Ascending aorta (tissue), 2 donors: ENCODE results near the gene GSTA2. TPM values are rescaled to one million over a fixed set of nuclear protein-coding genes. Genes with fewer than 3 reads are reported as not detected.

Experiments
- DNase-seq, 2 donors: peaks; one replicate each; pipeline ENCODE4 v3.0.0-alpha.2; 2019; ENCODE audit warnings: low spot score in 2 of 2
- H3K27ac ChIP-seq, 2 donors: fragments of 200-600 bp; sonication (generic); one replicate each; pipeline ENCODE4 v1.5.1; 2016 to 2017; ENCODE audit warnings: mild to moderate bottlenecking in 1 of 2
- H3K27me3 ChIP-seq: fragments of 200-600 bp; sonication (generic); one replicate; pipeline ENCODE4 v1.5.1; 2017
- H3K36me3 ChIP-seq, 2 donors: fragments of 200-600 bp; sonication (generic); one replicate each; pipeline ENCODE4 v1.5.1; 2016
- H3K4me1 ChIP-seq, 2 donors: fragments of 200-600 bp; sonication (generic); one replicate each; pipeline ENCODE4 v1.5.1; 2016 to 2017; ENCODE audit warnings: mild to moderate bottlenecking in 1 of 2
- H3K4me3 ChIP-seq, 2 donors: fragments of 200-600 bp; sonication (generic); one replicate each; pipeline ENCODE4 v1.5.1; 2016 to 2017; ENCODE audit warnings: mild to moderate bottlenecking in 1 of 2
- H3K9me3 ChIP-seq, 2 donors: fragments of 200-600 bp; sonication (generic); one replicate each; pipeline ENCODE4 v1.5.1; 2016
- CTCF ChIP-seq, 3 experiments: fragments of 200-600 bp in 2 of 3; fragments of 450-650 bp in 1 of 3; sonication (generic) in 2 of 3; IDR thresholded peaks; one replicate each; pipeline ENCODE4 v1.5.1; 2016 to 2019; ENCODE audit warnings: antibody characterized with exemption in 3 of 3, mild to moderate bottlenecking in 1 of 3, moderate library complexity in 1 of 3
- intact Hi-C: fragments of 100-400 bp; cut with DNase I; formaldehyde crosslinking; loops from one replicate; pipeline ENCODE4 v1.15.1; 2023
- total RNA-seq: library from RNA; depleted of rRNA; stranded (reverse); fragments of >200 nt; gene quantifications from one replicate; pipeline ENCODE4 v1.1.0, GENCODE V29; 2016

Gene GSTA2
- total RNA-seq, 1 donor from 2014 or later, result not detected

- intact Hi-C loops, result no loop called here
- H3K4me3 ChIP-seq, result no peak overlapping the region
- no peak for DNase-seq
- H3K27ac ChIP-seq, result no peak overlapping the region
- H3K4me1 ChIP-seq, result no peaks in the 10 kb centered on the region
- H3K27me3 ChIP-seq, result no peaks in the 10 kb centered on the region
- H3K36me3 ChIP-seq, result no peaks in the 10 kb centered on the region
- H3K9me3 ChIP-seq, result no peaks in the 10 kb centered on the region
- TF ChIP-seq CTCF (IDR thresholded peaks at IDR 0.05), result no peak
Observed at GRCh38 chr6:52741872-52742271, 21.4 kb downstream of the GSTA2 start.

- H3K36me3 ChIP-seq, result no peaks in the 10 kb centered on the region
- intact Hi-C loops, result no loop called here
- TF ChIP-seq CTCF (IDR thresholded peaks at IDR 0.05), result no peak
- H3K4me3 ChIP-seq, result no peak overlapping the region
- H3K9me3 ChIP-seq, result no peaks in the 10 kb centered on the region
- H3K27me3 ChIP-seq, result no peaks in the 10 kb centered on the region
- no peak for DNase-seq
- H3K27ac ChIP-seq, result no peak overlapping the region
- no peaks in the 10 kb centered on the region for H3K4me1 ChIP-seq
Observed at GRCh38 chr6:52739627-52740026, 23.6 kb downstream of the GSTA2 start.

GRCh38 chr6:52739134-52739533 is 24.1 kb downstream of the GSTA2 start:
- Histone ChIP-seq H3K36me3 (no peaks in the 10 kb centered on the region), H3K4me3 (no peak overlapping the region), H3K9me3 (no peaks in the 10 kb centered on the region), H3K4me1 (no peaks in the 10 kb centered on the region), H3K27me3 (no peaks in the 10 kb centered on the region), H3K27ac (no peak overlapping the region)
- DNase-seq, result no peak
- no peak for TF ChIP-seq CTCF (IDR thresholded peaks at IDR 0.05)
- intact Hi-C loops, result no loop called here

GRCh38 chr6:52736145-52736544 is 27.1 kb downstream of the GSTA2 start:
- Histone ChIP-seq H3K27ac (no peak overlapping the region), H3K9me3 (no peaks in the 10 kb centered on the region), H3K27me3 (no peaks in the 10 kb centered on the region), H3K36me3 (no peaks in the 10 kb centered on the region), H3K4me1 (no peaks in the 10 kb centered on the region), H3K4me3 (no peak overlapping the region)
- intact Hi-C loops, result no loop called here
- TF ChIP-seq CTCF (IDR thresholded peaks at IDR 0.05), result no peak
- DNase-seq, result no peak

GRCh38 chr6:52735071-52735470 is 28.2 kb downstream of the GSTA2 start:
- no peak for TF ChIP-seq CTCF (IDR thresholded peaks at IDR 0.05)
- H3K27ac ChIP-seq, result no peak overlapping the region
- H3K9me3 ChIP-seq, result no peaks in the 10 kb centered on the region

GRCh38 chr6:52734072-52734471 is 29.2 kb downstream of the GSTA2 start:
- Histone ChIP-seq H3K4me1 (no peaks in the 10 kb centered on the region), H3K36me3 (no peaks in the 10 kb centered on the region), H3K27ac (no peak overlapping the region), H3K4me3 (no peak overlapping the region), H3K9me3 (no peaks in the 10 kb centered on the region), H3K27me3 (no peaks in the 10 kb centered on the region)
- no peak for DNase-seq
- TF ChIP-seq CTCF (IDR thresholded peaks at IDR 0.05), result no peak
- intact Hi-C loops, result no loop called here

More at GRCh38 chr6:52735071-52735470, 28.2 kb downstream of the GSTA2 start:
- H3K27me3 ChIP-seq, result no peaks in the 10 kb centered on the region
- H3K36me3 ChIP-seq, result no peaks in the 10 kb centered on the region
- H3K4me1 ChIP-seq, result no peaks in the 10 kb centered on the region
- DNase-seq, result no peak
- intact Hi-C loops, result no loop called here
- H3K4me3 ChIP-seq, result no peak overlapping the region
